ENCODE data around the gene CDKAL1.
"Not testable (repeated sequence)": the region's sequence is repeated elsewhere in the genome, so short reads cannot be mapped to it uniquely, and the experiment has no call there.

The CDKAL1 gene

GRCh38 chr6:20644667-20645370 lies 110.6 kb downstream of the CDKAL1 start:
- no peak for DNase-seq

- DNase-seq: not testable (repeated sequence)
These were observed 111.3 kb downstream of the CDKAL1 start for GRCh38 chr6:20645572-20645971.

- no peak for DNase-seq
These were observed 113.3 kb downstream of the CDKAL1 start for GRCh38 chr6:20647585-20647984.

- DNase-seq: not testable (repeated sequence)
These were observed 115.6 kb downstream of the CDKAL1 start for GRCh38 chr6:20649696-20650470.

GRCh38 chr6:20652299-20653084 lies 118.2 kb downstream of the CDKAL1 start:
- no peak for DNase-seq

GRCh38 chr6:20653085-20653479 lies 118.8 kb downstream of the CDKAL1 start:
- no peak for DNase-seq

- DNase-seq: no peak
These were observed 121.1 kb downstream of the CDKAL1 start for GRCh38 chr6:20655317-20655716.

- no peak for DNase-seq
These were observed 123.1 kb downstream of the CDKAL1 start for GRCh38 chr6:20657274-20657800.

GRCh38 chr6:20658053-20658452 lies 123.8 kb downstream of the CDKAL1 start:
- no peak for DNase-seq

GRCh38 chr6:20658516-20658915 lies 124.3 kb downstream of the CDKAL1 start:
- DNase-seq: no peak

GRCh38 chr6:20660534-20660933 lies 126.3 kb downstream of the CDKAL1 start:
- no peak for DNase-seq

GRCh38 chr6:20661721-20662120 lies 127.5 kb downstream of the CDKAL1 start:
- DNase-seq: no peak

GRCh38 chr6:20664250-20664649 lies 130.0 kb downstream of the CDKAL1 start:
- no peak for DNase-seq

- DNase-seq: no peak
These were observed 131.0 kb downstream of the CDKAL1 start for GRCh38 chr6:20665290-20665689.

GRCh38 chr6:20669571-20670314 lies 135.5 kb downstream of the CDKAL1 start:
- DNase-seq: no peak

- DNase-seq: no peak
These were observed 136.5 kb downstream of the CDKAL1 start for GRCh38 chr6:20670750-20671149.

GRCh38 chr6:20672038-20672437 lies 137.8 kb downstream of the CDKAL1 start:
- DNase-seq: no peak

- no peak for DNase-seq
These were observed 139.2 kb downstream of the CDKAL1 start for GRCh38 chr6:20673458-20673857.

- no peak for DNase-seq
These were observed 140.4 kb downstream of the CDKAL1 start for GRCh38 chr6:20674664-20675063.

- no peak for DNase-seq
These were observed 144.6 kb downstream of the CDKAL1 start for GRCh38 chr6:20678831-20679352.

GRCh38 chr6:20680697-20681165 lies 146.5 kb downstream of the CDKAL1 start:
- DNase-seq: no peak

- DNase-seq: no peak
These were observed 147.0 kb downstream of the CDKAL1 start for GRCh38 chr6:20681243-20681684.
